NCI-H2196 (cell line): ENCODE results near the gene AGMO.

Source experiments
- DNase-seq: peaks from one replicate; lab custom pipeline; 2025; ENCODE audit not compliant: unreplicated experiment; lab: John Stamatoyannopoulos, UW

AGMO gene

DNA sequence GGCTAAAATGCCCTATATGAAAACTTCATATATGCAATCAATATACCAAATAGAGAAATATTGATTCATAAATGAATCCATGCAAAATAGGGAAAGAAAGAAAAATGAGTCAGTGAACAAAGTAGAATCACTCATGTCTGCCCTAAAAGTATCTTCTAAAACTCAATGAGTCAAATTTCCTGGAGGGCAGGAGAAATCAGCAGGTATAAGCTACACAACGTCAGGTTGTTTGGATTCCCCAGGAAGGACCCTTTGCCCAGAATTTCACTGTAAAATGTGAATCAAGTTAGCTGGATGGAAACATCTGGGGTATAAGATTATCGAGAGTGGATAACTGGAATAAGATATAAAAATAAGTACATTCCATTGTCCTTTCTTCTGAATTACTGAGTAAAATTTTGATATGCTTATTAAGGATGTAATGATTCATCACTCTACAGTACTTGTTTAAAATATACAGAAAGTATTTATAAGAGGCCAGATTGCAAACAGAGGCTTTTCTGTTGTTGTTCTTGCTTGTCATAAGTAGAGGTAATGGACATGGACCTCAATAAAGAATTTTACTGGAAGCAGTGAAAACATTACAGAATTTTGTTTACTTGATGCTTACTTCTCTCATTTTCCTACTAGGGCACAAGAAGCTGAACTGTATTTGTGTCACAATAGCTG lies 99.0 kb downstream of the AGMO start:
- no peak for DNase-seq

GRCh38 chr7:15461576-15461975 lies 100.2 kb downstream of the AGMO start:
- DNase-seq: no peak

- no peak for DNase-seq
Observed at GRCh38 chr7:15459018-15459615, 102.7 kb downstream of the AGMO start.

GRCh38 chr7:15457990-15458955 lies 103.5 kb downstream of the AGMO start:
- DNase-seq: no peak

GRCh38 chr7:15452670-15453069 lies 109.1 kb downstream of the AGMO start:
- no peak for DNase-seq

DNA sequence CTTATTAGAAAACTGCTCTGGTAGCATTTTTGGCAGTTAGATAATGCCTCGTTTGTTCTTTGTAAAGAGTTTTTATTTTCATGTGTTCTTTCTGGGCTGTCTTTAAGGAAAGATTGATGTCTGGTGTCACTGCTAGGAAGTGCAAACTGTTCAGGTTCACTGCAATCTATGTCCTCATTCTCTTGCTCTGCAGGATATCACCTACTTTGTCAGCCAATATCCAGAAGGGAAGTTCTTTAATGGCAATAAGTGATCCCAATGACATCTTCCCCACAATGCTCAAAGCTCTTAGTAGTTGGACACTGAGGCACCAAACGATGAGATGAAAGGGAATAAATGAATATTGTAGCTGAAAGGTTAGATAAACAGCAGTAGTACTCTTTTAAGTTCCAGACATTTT lies 115.1 kb downstream of the AGMO start:
- no peak for DNase-seq

DNA sequence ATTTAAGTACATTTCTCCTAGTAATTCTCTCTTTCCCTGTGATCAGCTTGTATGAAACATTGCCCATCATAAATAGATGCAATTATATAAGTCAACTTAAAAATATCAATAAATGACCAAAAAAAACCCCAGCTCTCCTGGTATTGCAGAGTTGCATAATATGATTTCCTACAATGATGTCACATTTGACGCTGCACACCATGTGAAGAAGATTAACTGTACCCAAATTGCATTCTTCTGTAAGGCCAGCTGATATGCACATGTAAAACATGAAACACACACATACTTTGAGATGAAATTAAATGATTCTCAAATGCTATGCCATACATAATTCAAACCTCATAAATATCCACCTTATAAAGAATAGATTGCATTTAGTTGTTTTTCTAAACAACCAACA lies 115.5 kb downstream of the AGMO start:
- DNase-seq: no peak

DNA sequence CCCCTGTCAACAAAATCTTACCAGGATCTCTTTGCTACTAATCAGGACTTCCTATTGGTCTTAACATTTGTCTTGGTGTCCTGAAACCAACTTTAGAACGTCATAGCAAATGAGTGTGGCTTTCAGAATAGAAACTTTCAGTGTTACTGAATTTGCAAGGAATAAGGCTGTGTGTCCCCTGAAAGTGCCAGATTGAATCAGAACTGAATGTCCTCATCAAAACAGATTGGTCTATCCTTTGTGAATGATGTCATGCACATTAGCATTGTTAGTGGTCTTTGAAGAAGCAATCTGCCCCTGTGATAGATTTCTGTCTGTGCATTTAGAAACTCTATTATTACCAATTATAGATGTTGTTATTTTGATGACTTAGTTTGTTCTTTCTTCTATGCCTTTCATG lies 119.9 kb downstream of the AGMO start:
- no peak for DNase-seq

GRCh38 chr7:15440482-15440881 lies 121.3 kb downstream of the AGMO start:
- DNase-seq: no peak

- DNase-seq: no peak
Observed at GRCh38 chr7:15439853-15440252, 122.0 kb downstream of the AGMO start.

- DNase-seq: peak; percentile 67
Observed at GRCh38 chr7:15433151-15433550, 128.7 kb downstream of the AGMO start.

GRCh38 chr7:15430911-15431310 lies 130.9 kb downstream of the AGMO start:
- no peak for DNase-seq

- DNase-seq: no peak
Observed at GRCh38 chr7:15430191-15430590, 131.6 kb downstream of the AGMO start.

GRCh38 chr7:15424468-15424867 lies 137.3 kb downstream of the AGMO start:
- no peak for DNase-seq

DNA sequence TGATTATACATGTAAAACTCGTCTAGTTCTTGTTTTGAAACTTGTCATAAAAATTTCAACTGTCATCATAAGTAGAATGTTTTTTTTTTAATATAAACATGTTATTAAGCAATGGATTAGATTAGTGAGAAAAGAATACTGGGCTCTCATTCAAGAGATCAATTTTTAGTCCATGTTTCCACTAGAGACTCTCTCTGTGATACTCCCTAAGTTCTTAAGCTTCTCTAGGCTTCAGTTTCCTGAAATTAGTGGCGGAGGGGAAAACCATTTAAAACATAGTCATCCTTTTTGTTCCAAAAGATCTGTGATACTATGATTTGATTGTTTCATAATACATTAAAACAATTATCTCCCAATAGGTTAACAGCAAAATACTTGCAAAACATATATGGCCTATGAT lies 142.2 kb downstream of the AGMO start:
- DNase-seq: no peak

- no peak for DNase-seq
Observed at GRCh38 chr7:15418264-15418663, 143.6 kb downstream of the AGMO start.

DNA sequence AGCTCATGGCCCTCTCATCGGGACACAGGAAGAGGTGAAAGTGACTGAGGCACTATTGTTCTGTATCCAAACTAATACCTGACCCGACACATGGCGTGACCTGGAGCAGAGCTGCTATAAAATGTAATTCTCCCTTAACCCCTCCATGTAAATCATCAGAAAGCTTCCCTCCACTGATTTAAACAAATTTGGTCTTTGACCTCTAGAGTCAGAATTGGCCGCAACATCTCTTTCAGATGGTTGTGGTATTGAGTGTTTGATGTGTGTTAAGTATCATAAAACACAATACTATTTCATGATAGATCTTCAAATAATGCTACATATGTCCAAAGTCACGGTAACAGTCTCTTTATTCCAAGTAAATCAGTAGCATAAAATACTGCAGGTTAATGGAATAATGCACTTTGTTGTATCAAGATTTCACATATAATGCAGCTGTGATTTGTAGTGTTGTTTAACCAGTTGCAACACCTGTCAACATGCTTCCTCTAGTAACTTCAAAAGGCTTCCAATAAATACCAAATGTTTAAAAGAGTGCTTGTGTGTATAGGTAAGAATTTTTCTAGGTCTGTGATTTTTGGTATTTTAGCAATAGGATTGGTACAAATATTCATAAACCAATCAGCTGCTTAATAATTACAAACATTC lies 144.3 kb downstream of the AGMO start:
- DNase-seq: no peak

- DNase-seq: no peak
Observed at GRCh38 chr7:15411019-15411418, 150.8 kb downstream of the AGMO start.

- DNase-seq: no peak
Observed at GRCh38 chr7:15407910-15408309, 153.9 kb downstream of the AGMO start.

GRCh38 chr7:15403751-15404150 lies 158.1 kb downstream of the AGMO start:
- no peak for DNase-seq

GRCh38 chr7:15403315-15403714 lies 158.5 kb downstream of the AGMO start:
- no peak for DNase-seq
